ENCODE measurements around the gene FOXL2.

Gene FOXL2

DNA sequence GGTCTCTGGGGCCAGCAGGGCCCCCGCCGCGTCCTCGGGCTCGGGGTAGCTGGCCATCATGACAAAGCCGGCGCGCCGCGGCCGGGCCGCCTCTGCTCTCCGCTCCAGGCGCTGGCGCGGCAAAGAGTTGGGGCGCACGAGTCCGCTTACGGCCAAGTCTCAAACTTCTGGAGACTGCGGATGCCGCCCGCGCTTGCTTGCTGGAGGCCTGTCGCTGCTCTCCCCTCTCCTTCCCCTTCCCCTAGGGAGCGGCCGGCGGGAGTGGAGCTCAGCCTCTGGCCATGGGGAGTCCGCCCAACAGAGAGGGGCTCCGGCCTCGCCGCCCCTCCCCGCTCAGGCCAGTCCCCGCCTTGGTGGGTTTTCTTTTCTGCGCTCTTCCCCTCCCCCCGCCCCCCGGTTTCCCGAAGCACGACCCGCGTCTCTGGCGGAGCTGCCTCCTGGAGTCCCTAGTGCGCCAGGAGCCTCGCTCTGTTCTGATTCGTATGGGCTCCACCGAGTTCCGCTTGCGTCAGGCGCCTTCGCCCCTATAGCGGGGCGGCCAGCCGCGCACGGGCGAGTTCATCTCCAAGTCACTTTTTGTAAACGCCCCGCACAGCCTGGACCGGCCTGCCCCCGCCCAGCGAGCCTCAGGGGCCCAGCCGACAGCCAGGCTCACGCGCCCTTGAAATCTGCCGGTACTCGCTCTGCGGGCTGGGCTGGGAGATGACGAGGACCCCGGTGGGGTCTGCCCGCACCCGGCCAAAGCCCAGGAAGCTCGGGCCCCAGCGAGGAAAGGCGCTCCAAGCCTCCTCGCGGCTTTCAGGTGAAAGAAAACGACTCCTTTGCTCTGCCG, at the start of gene FOXL2, which contains the start of gene FOXL2NB:
FOXL2 (minus strand) TSS at position 475 of the 832 bp plus-strand sequence; CDS start at position 60, 415 bp downstream.
FOXL2NB (plus strand) TSS at position 555 of the 832 bp plus-strand sequence; CDS start at position 703, 148 bp downstream.
- Histone ChIP-seq H3K9ac (ENCODE audit: low read depth, low read length, poor library complexity, severe bottlenecking) (no peak within 1 kb of the TSS), H4K20me1 (ENCODE audit: insufficient read depth, low read length, poor library complexity, severe bottlenecking) (no peaks in the 10 kb centered on the region), H2AFZ (ENCODE audit: low read length) (no peak within 1 kb of the TSS), H3K4me3 (ENCODE audit: low read length, poor library complexity, severe bottlenecking) (no peak within 1 kb of the TSS), H3F3A (ENCODE audit: low read depth) (no peaks in the 10 kb centered on the region), H3K4me1 (ENCODE audit: insufficient read depth, low read length, poor library complexity, severe bottlenecking) (peaks cover 7% of the 10 kb centered on the region), H3K36me3 (ENCODE audit: insufficient read depth, low read length) (no peaks in the 10 kb centered on the region), H3K9me2 (replicated peaks; ENCODE audit: low read depth, low read length) (no peaks in the 10 kb centered on the region), H3K27me3 (ENCODE audit: insufficient read depth, low read length, poor library complexity, severe bottlenecking) (peaks cover 16% of the 10 kb centered on the region), H3K9me3 (ENCODE audit: insufficient read depth, low read depth, low read length) (no peaks in the 10 kb centered on the region), H3K79me2 (ENCODE audit: insufficient read depth, low read length) (no peaks in the 10 kb centered on the region), H3K4me2 (ENCODE audit: low read depth, low read length, poor library complexity, severe bottlenecking) (no peak within 1 kb of the TSS)
- TF ChIP-seq CTCF (conservative IDR thresholded peaks at IDR 0.05; ENCODE audit: low read length) (no peak), EZH2phosphoT487 (IDR thresholded peaks at IDR 0.05; ENCODE audit: borderline replicate concordance) (no peak)

DNA sequence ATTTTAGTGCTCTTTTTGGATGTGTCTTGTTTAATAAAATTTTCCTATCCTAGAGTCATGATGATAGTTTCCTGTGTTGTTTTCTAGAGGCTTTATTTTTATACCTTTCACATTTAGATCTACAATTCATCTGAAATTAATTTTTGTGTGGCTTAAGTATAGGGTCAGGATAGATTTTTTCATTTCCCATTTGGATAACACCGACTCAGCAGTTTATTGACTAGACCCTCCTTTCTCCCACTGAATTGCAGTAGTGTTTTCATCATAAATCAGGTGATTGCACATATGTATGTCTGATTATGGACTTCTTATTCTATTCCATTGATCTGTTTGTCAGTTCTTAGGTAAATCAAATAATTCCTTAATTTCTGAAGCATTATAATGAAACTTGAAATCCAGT, 48.8 kb upstream of the FOXL2 start:
- Histone ChIP-seq H3K27me3 (ENCODE audit: insufficient read depth, low read length, poor library complexity, severe bottlenecking) (peaks cover 7% of the 10 kb centered on the region), H3K4me3 (ENCODE audit: low read length, poor library complexity, severe bottlenecking) (no peak overlapping the region), H3K9ac (ENCODE audit: low read depth, low read length, poor library complexity, severe bottlenecking) (no peak overlapping the region), H3K79me2 (ENCODE audit: insufficient read depth, low read length) (no peaks in the 10 kb centered on the region), H3K9me3 (ENCODE audit: insufficient read depth, low read depth, low read length) (no peaks in the 10 kb centered on the region), H3K4me1 (ENCODE audit: insufficient read depth, low read length, poor library complexity, severe bottlenecking) (no peaks in the 10 kb centered on the region), H3F3A (ENCODE audit: low read depth) (no peaks in the 10 kb centered on the region), H2AFZ (ENCODE audit: low read length) (no peak overlapping the region), H3K4me2 (ENCODE audit: low read depth, low read length, poor library complexity, severe bottlenecking) (no peak overlapping the region), H3K36me3 (ENCODE audit: insufficient read depth, low read length) (no peaks in the 10 kb centered on the region), H3K9me2 (replicated peaks; ENCODE audit: low read depth, low read length) (no peaks in the 10 kb centered on the region), H4K20me1 (ENCODE audit: insufficient read depth, low read length, poor library complexity, severe bottlenecking) (no peaks in the 10 kb centered on the region)
- TF ChIP-seq EZH2phosphoT487 (IDR thresholded peaks at IDR 0.05; ENCODE audit: borderline replicate concordance) = no peak

- Histone ChIP-seq H3K9me3 (ENCODE audit: insufficient read depth, low read depth, low read length) (no peaks in the 10 kb centered on the region), H2AFZ (ENCODE audit: low read length) (no peak overlapping the region), H3K9me2 (replicated peaks; ENCODE audit: low read depth, low read length) (no peaks in the 10 kb centered on the region), H3K79me2 (ENCODE audit: insufficient read depth, low read length) (no peaks in the 10 kb centered on the region), H3K27me3 (ENCODE audit: insufficient read depth, low read length, poor library complexity, severe bottlenecking) (no peaks in the 10 kb centered on the region), H3K4me1 (ENCODE audit: insufficient read depth, low read length, poor library complexity, severe bottlenecking) (no peaks in the 10 kb centered on the region), H3K4me2 (ENCODE audit: low read depth, low read length, poor library complexity, severe bottlenecking) (no peak overlapping the region), H3K9ac (ENCODE audit: low read depth, low read length, poor library complexity, severe bottlenecking) (no peak overlapping the region), H3F3A (ENCODE audit: low read depth) (no peaks in the 10 kb centered on the region), H3K4me3 (ENCODE audit: low read length, poor library complexity, severe bottlenecking) (no peak overlapping the region), H4K20me1 (ENCODE audit: insufficient read depth, low read length, poor library complexity, severe bottlenecking) (no peaks in the 10 kb centered on the region), H3K36me3 (ENCODE audit: insufficient read depth, low read length) (no peaks in the 10 kb centered on the region)
- TF ChIP-seq CTCF (conservative IDR thresholded peaks at IDR 0.05; ENCODE audit: low read length) (no peak), EZH2phosphoT487 (IDR thresholded peaks at IDR 0.05; ENCODE audit: borderline replicate concordance) (no peak)
Measured at GRCh38 chr3:138987181-138987580, 40.2 kb upstream of the FOXL2 start.
